GM18505 (cell line): ENCODE measurements around the gene XXYLT1.
"Not testable (repeated sequence)": the region's sequence is repeated elsewhere in the genome, so short reads cannot be mapped to it uniquely, and the experiment has no call there.

Experiments
- ATAC-seq: cut with Tn5 transposase; IDR thresholded peaks from one replicate; pipeline ENCODE4 v1.9.1; 2021; ENCODE audit not compliant: unreplicated experiment
- POLR2A ChIP-seq: IDR thresholded peaks from 4 replicates; pipeline ENCODE4 v1.6.1; 2011; ENCODE audit warnings: borderline replicate concordance; ENCODE audit not compliant: insufficient read depth, insufficient read length; ENCODE audit errors: extremely low read depth

The XXYLT1 gene

GRCh38 chr3:195221876-195222617 lies 48.9 kb downstream of the XXYLT1 start:
- no peak for ATAC-seq
- no peak for TF ChIP-seq POLR2A

GRCh38 chr3:195221015-195221853 lies 49.7 kb downstream of the XXYLT1 start:
- ATAC-seq: no peak
- TF ChIP-seq POLR2A: no peak

GRCh38 chr3:195219351-195220230 lies 51.4 kb downstream of the XXYLT1 start:
- ATAC-seq: no peak
- TF ChIP-seq POLR2A: no peak

- not testable (repeated sequence) for ATAC-seq
Observed at GRCh38 chr3:195218331-195218730, 52.6 kb downstream of the XXYLT1 start.

- not testable (repeated sequence) for ATAC-seq
Observed at GRCh38 chr3:195215576-195215975, 55.4 kb downstream of the XXYLT1 start.

GRCh38 chr3:195214381-195214780 lies 56.6 kb downstream of the XXYLT1 start:
- no peak for ATAC-seq
- no peak for TF ChIP-seq POLR2A

- no peak for ATAC-seq
- no peak for TF ChIP-seq POLR2A
Observed at GRCh38 chr3:195213639-195214315, 57.2 kb downstream of the XXYLT1 start.

- ATAC-seq: no peak
- TF ChIP-seq POLR2A: no peak
Observed at GRCh38 chr3:195212749-195213375, 58.1 kb downstream of the XXYLT1 start.

- ATAC-seq: no peak
- no peak for TF ChIP-seq POLR2A
Observed at GRCh38 chr3:195212033-195212748, 58.8 kb downstream of the XXYLT1 start.

- TF ChIP-seq POLR2A: no peak
- ATAC-seq: no peak
Observed at GRCh38 chr3:195210266-195210973, 60.5 kb downstream of the XXYLT1 start.

- no peak for TF ChIP-seq POLR2A
- ATAC-seq: no peak
Observed at GRCh38 chr3:195209847-195210265, 61.1 kb downstream of the XXYLT1 start.
